Measurements from ENCODE around the gene ZNF407.
"Not testable (repeated sequence)": the region's sequence is repeated elsewhere in the genome, so short reads cannot be mapped to it uniquely, and the experiment has no call there.

Gene ZNF407

GRCh38 chr18:74967438-74967837, 369.8 kb downstream of the ZNF407 start:
- no peak for TF ChIP-seq CTCF (IDR thresholded peaks at IDR 0.05; ENCODE audit: extremely low read depth, insufficient read depth, missing control alignments)
- in situ Hi-C loops (cut with MboI; ENCODE audit: low pct_unique_long_range_greater_than_20kb, low sequenced_read_pairs, unreplicated experiment) = no loop called here
- DNase-seq (ENCODE audit: low spot score) = no peak

DNA sequence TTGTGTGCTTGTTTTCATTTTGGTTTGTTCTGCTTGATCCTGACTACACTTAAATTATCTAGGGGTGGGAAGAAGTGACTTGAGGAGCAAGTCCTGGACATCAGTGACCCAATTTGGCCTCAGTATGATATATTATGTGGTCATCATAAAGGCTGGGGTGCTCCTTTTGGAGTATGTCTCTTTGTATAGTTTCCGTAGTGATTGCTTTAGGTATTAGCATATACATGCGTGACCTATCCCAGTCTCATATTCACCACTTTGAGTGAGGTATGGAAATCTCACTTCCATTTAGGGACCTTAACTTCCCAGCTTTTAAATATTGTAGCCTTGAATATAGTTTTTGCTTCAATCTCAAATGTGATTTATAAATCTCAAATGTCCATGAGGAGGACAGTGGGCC, 370.3 kb downstream of the ZNF407 start:
- in situ Hi-C loops (cut with MboI; ENCODE audit: low pct_unique_long_range_greater_than_20kb, low sequenced_read_pairs, unreplicated experiment) = no loop called here
- DNase-seq (ENCODE audit: low spot score) = no peak
- no peak for TF ChIP-seq CTCF (IDR thresholded peaks at IDR 0.05; ENCODE audit: extremely low read depth, insufficient read depth, missing control alignments)

DNA sequence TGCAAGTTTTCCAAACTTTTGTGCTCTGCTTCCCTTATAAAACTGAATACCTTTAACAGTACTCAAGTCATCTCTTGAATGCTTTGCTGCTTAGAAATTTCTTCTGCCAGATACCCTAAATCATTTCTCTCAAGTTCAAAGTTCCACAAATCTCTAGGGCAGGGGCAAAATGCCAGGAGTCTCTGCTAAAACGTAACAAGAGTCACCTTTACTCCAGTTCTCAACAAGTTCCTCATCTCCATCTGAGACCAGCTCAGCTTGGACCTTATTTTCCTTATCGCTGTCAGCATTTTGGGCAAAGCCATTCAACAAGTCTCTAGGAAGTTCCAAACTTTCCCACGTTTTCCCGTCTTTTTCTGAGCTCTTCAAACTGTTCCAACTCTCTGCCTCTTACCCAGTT, 373.7 kb downstream of the ZNF407 start:
- in situ Hi-C loops (cut with MboI; ENCODE audit: low pct_unique_long_range_greater_than_20kb, low sequenced_read_pairs, unreplicated experiment); DNase-seq (ENCODE audit: low spot score): not testable (repeated sequence)

DNA sequence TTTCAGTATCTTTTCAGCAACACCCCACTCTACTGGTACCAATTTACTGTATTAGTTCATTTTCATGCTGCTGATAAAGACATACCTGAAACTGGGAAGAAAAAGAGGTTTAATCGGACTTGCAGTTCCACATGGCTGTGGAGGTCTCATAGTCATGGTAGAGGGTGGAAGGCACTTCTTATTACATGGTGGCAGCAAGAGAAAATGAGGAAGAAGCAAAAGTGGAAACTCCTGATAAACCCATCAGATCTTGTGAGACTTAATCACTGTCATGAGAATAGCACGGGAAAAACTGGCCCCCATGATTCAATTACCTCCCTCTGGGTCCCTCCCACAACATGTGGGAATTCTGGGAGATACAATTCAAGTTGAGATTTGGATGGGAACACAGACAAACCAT, 374.1 kb downstream of the ZNF407 start:
- DNase-seq (ENCODE audit: low spot score); in situ Hi-C loops (cut with MboI; ENCODE audit: low pct_unique_long_range_greater_than_20kb, low sequenced_read_pairs, unreplicated experiment): not testable (repeated sequence)

GRCh38 chr18:74972354-74972753, 374.7 kb downstream of the ZNF407 start:
- TF ChIP-seq CTCF (IDR thresholded peaks at IDR 0.05; ENCODE audit: extremely low read depth, insufficient read depth, missing control alignments) = no peak
- DNase-seq (ENCODE audit: low spot score) = no peak
- in situ Hi-C loops (cut with MboI; ENCODE audit: low pct_unique_long_range_greater_than_20kb, low sequenced_read_pairs, unreplicated experiment) = no loop called here

DNA sequence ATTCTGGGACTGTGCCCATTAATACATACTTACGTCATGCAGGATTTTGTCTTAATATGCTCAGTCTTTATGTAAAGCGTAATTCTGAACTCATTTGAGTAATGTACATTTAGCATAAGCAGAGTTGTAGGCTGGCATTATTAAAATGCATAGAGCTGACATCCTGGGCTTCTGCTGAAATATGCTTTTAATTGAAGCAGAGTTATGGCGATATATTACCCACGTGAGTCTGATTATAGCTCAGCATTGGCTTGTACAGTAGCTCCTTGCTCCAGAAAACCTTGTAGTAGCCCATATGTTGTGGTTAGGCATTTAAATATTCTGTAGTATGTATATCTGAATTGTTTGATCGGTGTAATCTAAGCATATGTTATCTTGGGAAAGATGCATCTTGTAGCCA, 377.3 kb downstream of the ZNF407 start:
- TF ChIP-seq CTCF (IDR thresholded peaks at IDR 0.05; ENCODE audit: extremely low read depth, insufficient read depth, missing control alignments) = no peak
- in situ Hi-C loops (cut with MboI; ENCODE audit: low pct_unique_long_range_greater_than_20kb, low sequenced_read_pairs, unreplicated experiment) = no loop called here
- DNase-seq (ENCODE audit: low spot score) = no peak

GRCh38 chr18:74976331-74976909, 378.8 kb downstream of the ZNF407 start:
- no peak for TF ChIP-seq CTCF (IDR thresholded peaks at IDR 0.05; ENCODE audit: extremely low read depth, insufficient read depth, missing control alignments)
- no peak for DNase-seq (ENCODE audit: low spot score)
- in situ Hi-C loops (cut with MboI; ENCODE audit: low pct_unique_long_range_greater_than_20kb, low sequenced_read_pairs, unreplicated experiment) = no loop called here

- in situ Hi-C loops (cut with MboI; ENCODE audit: low pct_unique_long_range_greater_than_20kb, low sequenced_read_pairs, unreplicated experiment) = no loop called here
- no peak for DNase-seq (ENCODE audit: low spot score)
- TF ChIP-seq CTCF (IDR thresholded peaks at IDR 0.05; ENCODE audit: extremely low read depth, insufficient read depth, missing control alignments) = no peak
Measured at GRCh38 chr18:74977041-74977440, 379.4 kb downstream of the ZNF407 start.
